Central memory CD8-positive, alpha-beta T cell (primary cell): ENCODE results near the gene TNFSF8.

Source experiments
- ATAC-seq: fragments of 150-1000 bp; cut with Tn5 transposase; replicated peaks from 2 replicates; pipeline ENCODE4 v1.10.0; 2022; ENCODE audit warnings: mild to moderate bottlenecking, moderate FRiP score, moderate number of reproducible peaks; ENCODE audit not compliant: poor library complexity, severe bottlenecking; ENCODE audit errors: extremely low read depth
- DNase-seq, 2 donors: peaks; one replicate each; pipeline ENCODE4 v3.0.0; 2021; ENCODE audit warnings: low spot score in 2 of 2
- H3K27ac Mint-ChIP-seq: one replicate; pipeline ENCODE4 v1.8.0; 2022; ENCODE audit warnings: low read depth, mild to moderate bottlenecking, moderate library complexity, mixed read lengths
- H3K27me3 Mint-ChIP-seq: one replicate; pipeline ENCODE4 v1.8.0; 2022; ENCODE audit warnings: mixed read lengths
- H3K36me3 Mint-ChIP-seq: one replicate; pipeline ENCODE4 v1.8.0; 2022; ENCODE audit warnings: mild to moderate bottlenecking, moderate library complexity, mixed read lengths; ENCODE audit not compliant: insufficient read depth
- H3K4me1 Mint-ChIP-seq: one replicate; pipeline ENCODE4 v1.8.0; 2022; ENCODE audit warnings: mixed read lengths
- H3K4me3 Mint-ChIP-seq: one replicate; pipeline ENCODE4 v1.8.0; 2022; ENCODE audit warnings: mild to moderate bottlenecking, moderate library complexity, mixed read lengths
- H3K9me3 Mint-ChIP-seq: one replicate; pipeline ENCODE4 v1.8.0; 2022; ENCODE audit warnings: mixed read lengths

Gene TNFSF8

DNA sequence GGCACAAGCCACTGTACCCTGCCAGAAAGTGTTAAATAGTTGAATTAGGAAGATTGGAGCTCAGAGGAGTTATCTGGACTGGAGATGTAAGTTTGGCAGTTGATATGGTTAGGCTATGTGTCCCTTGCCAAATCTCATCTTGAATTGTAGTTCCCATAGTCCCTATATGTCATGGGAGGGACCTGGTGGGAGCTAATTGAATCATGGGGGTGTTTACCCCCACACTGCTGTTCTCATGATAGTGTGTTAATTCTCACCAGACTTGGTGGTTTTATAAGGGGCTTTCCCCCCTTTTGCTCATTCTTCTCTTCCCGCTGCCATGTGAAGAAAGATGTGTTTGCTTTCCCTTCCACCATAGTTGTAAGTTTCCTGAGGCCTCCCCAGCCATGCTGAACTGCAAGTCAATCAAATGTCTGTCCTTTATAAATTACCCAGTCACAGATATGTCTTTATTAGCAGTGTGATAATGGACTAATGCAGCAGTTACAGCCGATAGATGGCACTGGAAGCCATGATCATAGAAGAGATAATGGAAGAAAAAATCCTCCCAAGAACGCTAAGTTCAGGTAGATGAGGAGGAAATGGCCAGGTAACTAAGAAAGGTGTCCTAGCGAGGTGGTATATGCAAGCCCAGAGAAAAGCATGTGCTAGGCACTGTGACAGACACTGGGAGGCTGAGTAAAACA lies 51.4 kb downstream of the TNFSF8 start:
- Mint-ChIP-seq H3K4me1 (peaks cover 6% of the 10 kb centered on the region), H3K27me3 (no peaks in the 10 kb centered on the region), H3K36me3 (no peaks in the 10 kb centered on the region), H3K27ac (no peak overlapping the region), H3K9me3 (peaks cover 4% of the 10 kb centered on the region), H3K4me3 (no peak overlapping the region)
- no peak for ATAC-seq
- DNase-seq = no peak

DNA sequence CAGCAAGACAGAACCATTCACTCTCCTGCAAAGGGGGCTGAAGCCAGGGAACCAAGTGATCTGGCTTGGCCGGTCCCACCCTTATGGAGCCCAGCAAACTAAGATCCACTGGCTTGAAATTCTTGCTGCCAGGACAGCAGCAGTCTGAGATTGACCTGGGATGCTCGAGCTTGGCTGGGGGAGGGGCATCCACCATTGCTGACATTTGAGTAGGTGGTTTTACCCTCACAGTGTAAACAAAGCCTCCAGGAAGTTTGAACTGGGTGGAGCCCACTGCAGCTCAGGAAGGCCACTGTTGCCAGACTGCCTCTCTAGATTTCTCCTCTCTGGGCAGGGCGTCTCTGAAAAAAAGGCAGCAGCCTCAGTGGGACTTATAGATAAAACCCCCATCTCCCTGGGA lies 60.5 kb downstream of the TNFSF8 start:
- H3K27me3 Mint-ChIP-seq = no peaks in the 10 kb centered on the region
- peak overlapping the region; percentile 51 for H3K27ac Mint-ChIP-seq
- ATAC-seq = no peak
- no peaks in the 10 kb centered on the region for H3K36me3 Mint-ChIP-seq
- peak overlapping the region; percentile 54 for H3K4me3 Mint-ChIP-seq
- DNase-seq = no peak
- H3K9me3 Mint-ChIP-seq = peaks cover 13% of the 10 kb centered on the region
- peaks cover 26% of the 10 kb centered on the region for H3K4me1 Mint-ChIP-seq

- ATAC-seq = no peak
- no peak for DNase-seq
- H3K36me3 Mint-ChIP-seq = no peaks in the 10 kb centered on the region
- H3K4me3 Mint-ChIP-seq = peak overlapping the region; percentile 54
- H3K9me3 Mint-ChIP-seq = peaks cover 13% of the 10 kb centered on the region
- H3K27me3 Mint-ChIP-seq = no peaks in the 10 kb centered on the region
- H3K27ac Mint-ChIP-seq = peak overlapping the region; percentile 51
- peaks cover 26% of the 10 kb centered on the region for H3K4me1 Mint-ChIP-seq
These were observed 61.0 kb downstream of the TNFSF8 start for GRCh38 chr9:114869378-114869777.

DNA sequence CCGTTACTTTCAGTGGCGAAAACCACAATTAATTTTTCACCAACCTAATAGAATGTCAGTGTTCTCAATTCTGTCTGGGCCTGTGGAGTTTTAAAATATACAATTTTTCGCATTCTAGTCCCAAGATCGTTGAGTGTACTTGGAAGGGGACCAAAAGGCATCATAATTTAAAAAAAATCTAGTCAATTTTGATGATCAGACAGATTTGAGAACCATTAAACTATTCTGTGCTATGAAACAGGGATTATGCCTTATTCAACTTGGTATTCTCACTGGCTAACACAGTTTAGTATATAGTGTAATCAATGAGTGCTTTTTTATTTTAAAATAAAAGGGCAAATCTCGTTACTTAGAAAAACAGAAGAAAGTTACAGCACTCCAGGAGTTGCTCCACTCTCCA lies 63.1 kb downstream of the TNFSF8 start:
- no peak for DNase-seq
- H3K4me3 Mint-ChIP-seq = no peak overlapping the region
- H3K9me3 Mint-ChIP-seq = peaks cover 6% of the 10 kb centered on the region
- no peaks in the 10 kb centered on the region for H3K36me3 Mint-ChIP-seq
- H3K27me3 Mint-ChIP-seq = no peaks in the 10 kb centered on the region
- peaks cover 26% of the 10 kb centered on the region for H3K4me1 Mint-ChIP-seq
- no peak for ATAC-seq
- no peak overlapping the region for H3K27ac Mint-ChIP-seq

GRCh38 chr9:114864471-114864870 lies 65.9 kb downstream of the TNFSF8 start:
- H3K4me1 Mint-ChIP-seq = peaks cover 10% of the 10 kb centered on the region
- DNase-seq (no peak), ATAC-seq (no peak)
- H3K4me3 Mint-ChIP-seq = no peak overlapping the region
- H3K27me3 Mint-ChIP-seq = no peaks in the 10 kb centered on the region
- no peaks in the 10 kb centered on the region for H3K36me3 Mint-ChIP-seq
- H3K9me3 Mint-ChIP-seq = no peaks in the 10 kb centered on the region
- H3K27ac Mint-ChIP-seq = no peak overlapping the region

DNA sequence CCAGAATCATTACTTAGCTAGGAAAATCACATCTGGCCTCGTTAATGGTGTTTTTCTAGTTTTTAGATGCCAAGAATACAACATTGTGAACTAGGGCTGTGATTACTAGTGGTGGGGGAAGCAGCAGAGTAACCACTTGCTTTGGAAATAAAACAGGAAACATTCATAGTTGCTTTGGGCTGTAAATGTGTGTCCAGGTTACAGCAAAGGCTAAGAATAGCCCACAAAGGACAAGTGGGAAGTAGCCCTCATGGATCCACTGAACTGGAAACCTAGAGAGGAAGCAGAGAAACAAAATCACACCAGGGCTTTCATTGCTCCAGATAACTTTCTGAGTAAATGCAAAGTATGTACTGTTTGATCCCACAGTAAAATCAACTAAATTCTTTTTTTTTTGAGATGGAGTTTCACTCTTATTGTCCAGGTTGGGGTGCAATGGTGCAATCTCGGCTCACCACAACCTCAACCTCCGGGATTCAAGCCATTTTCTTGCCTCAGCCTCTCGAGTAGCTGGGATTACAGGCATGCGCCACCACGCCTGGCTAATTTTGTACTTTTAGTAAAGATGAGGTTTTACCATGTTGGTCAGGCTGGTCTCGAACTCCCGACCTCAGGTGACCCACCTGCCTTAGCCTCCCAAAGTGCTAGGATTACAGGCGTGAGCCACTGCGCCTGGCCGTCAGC lies 68.3 kb downstream of the TNFSF8 start:
- Mint-ChIP-seq H3K27ac (no peak overlapping the region), H3K9me3 (peaks cover 6% of the 10 kb centered on the region), H3K27me3 (no peaks in the 10 kb centered on the region), H3K4me1 (peaks cover 5% of the 10 kb centered on the region), H3K4me3 (no peak overlapping the region), H3K36me3 (no peaks in the 10 kb centered on the region)
- ATAC-seq (no peak), DNase-seq (no peak)

DNA sequence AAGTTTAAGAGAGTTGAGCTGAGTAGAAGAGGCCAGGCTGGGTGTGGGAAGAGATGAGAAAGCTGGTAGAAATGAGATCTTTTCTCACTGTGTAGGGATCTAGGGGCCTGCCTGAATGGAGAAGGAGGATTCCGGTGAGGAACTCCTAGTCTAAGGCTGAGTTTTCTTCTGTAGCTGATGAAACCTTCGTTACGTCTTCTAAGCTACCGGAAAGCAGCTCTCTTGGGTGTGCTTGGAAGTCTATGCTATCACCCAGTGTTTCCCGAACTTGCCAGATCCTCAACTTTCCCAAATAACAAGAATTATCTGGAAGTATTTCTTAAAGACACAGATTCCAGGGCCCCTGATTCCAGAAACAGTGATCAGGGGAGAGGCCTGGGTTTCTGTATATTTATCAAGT lies 69.1 kb downstream of the TNFSF8 start:
- no peak for ATAC-seq
- H3K9me3 Mint-ChIP-seq = peaks cover 6% of the 10 kb centered on the region
- H3K27me3 Mint-ChIP-seq = no peaks in the 10 kb centered on the region
- DNase-seq = no peak
- H3K4me1 Mint-ChIP-seq = no peaks in the 10 kb centered on the region
- H3K27ac Mint-ChIP-seq = no peak overlapping the region
- no peak overlapping the region for H3K4me3 Mint-ChIP-seq
- no peaks in the 10 kb centered on the region for H3K36me3 Mint-ChIP-seq

DNA sequence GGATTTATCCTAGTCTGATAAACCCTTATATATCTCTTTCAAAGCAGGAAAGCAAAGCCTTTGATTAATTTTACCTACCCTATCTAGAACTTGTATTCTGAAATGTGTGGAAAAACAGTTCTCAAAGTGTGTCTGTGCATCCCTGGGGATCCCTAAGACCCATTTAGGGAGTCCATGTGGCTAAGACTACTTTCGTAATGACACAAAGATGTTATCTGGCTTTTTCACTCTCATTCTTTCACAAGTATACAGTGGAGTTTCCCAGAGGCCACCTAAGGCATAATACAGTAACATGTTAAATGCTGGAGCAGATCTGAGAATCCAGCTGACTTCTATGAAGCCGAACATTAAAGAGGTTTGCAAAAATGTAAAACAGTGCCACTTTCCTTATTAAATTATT lies 70.2 kb downstream of the TNFSF8 start:
- H3K27ac Mint-ChIP-seq = no peak overlapping the region
- DNase-seq = no peak
- H3K36me3 Mint-ChIP-seq = no peaks in the 10 kb centered on the region
- H3K9me3 Mint-ChIP-seq = peaks cover 6% of the 10 kb centered on the region
- no peak overlapping the region for H3K4me3 Mint-ChIP-seq
- H3K4me1 Mint-ChIP-seq = no peaks in the 10 kb centered on the region
- H3K27me3 Mint-ChIP-seq = no peaks in the 10 kb centered on the region
- no peak for ATAC-seq

GRCh38 chr9:114856942-114857315 lies 73.5 kb downstream of the TNFSF8 start:
- no peak for DNase-seq
- ATAC-seq = no peak
- Mint-ChIP-seq H3K27ac (no peak overlapping the region), H3K4me1 (no peaks in the 10 kb centered on the region), H3K9me3 (peaks cover 6% of the 10 kb centered on the region), H3K4me3 (no peak overlapping the region), H3K36me3 (no peaks in the 10 kb centered on the region), H3K27me3 (no peaks in the 10 kb centered on the region)

DNA sequence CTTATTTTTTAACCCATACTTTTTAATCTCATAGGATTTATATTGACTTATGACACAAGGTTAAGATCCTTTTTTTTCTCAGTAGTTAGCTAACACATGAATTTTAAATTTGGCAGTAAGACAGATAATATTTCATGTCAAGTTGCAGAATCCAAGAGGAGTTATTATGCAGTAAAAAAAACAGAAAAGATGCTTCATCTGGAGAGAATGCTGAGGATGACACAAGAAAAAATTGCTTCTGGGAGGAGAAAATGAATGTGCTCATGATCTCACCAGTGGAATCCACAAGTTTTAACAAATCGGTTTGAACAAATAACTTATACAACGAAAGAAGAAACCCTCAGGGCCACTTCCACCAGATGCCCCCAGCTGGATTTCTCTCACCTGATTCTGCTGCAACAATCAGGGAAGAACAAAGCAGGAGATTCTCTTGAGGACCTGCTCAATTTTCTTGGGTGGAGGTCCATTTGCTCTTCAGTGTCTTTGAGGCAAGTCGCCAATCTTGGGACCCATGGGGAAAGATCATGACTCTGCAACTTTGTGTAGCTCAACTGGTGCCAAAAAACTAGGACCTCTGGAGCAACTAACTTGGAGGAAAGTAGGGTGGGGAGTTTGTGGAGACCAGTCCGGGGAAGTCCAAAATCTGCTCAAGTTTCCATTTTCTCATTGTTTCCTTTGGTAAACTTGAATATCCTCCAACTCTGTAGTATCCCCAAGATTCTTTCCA lies 74.0 kb downstream of the TNFSF8 start:
- Mint-ChIP-seq H3K27ac (no peak overlapping the region), H3K4me1 (peaks cover under 1% of the 10 kb centered on the region), H3K4me3 (no peak overlapping the region), H3K9me3 (peaks cover 6% of the 10 kb centered on the region), H3K27me3 (no peaks in the 10 kb centered on the region), H3K36me3 (no peaks in the 10 kb centered on the region)
- no peak for ATAC-seq
- no peak for DNase-seq

- Mint-ChIP-seq H3K9me3 (peaks cover 6% of the 10 kb centered on the region), H3K4me3 (no peak overlapping the region), H3K27ac (no peak overlapping the region), H3K27me3 (no peaks in the 10 kb centered on the region), H3K36me3 (no peaks in the 10 kb centered on the region), H3K4me1 (peaks cover 7% of the 10 kb centered on the region)
- ATAC-seq (no peak), DNase-seq (no peak)
These were observed 74.9 kb downstream of the TNFSF8 start for GRCh38 chr9:114855488-114855887.

DNA sequence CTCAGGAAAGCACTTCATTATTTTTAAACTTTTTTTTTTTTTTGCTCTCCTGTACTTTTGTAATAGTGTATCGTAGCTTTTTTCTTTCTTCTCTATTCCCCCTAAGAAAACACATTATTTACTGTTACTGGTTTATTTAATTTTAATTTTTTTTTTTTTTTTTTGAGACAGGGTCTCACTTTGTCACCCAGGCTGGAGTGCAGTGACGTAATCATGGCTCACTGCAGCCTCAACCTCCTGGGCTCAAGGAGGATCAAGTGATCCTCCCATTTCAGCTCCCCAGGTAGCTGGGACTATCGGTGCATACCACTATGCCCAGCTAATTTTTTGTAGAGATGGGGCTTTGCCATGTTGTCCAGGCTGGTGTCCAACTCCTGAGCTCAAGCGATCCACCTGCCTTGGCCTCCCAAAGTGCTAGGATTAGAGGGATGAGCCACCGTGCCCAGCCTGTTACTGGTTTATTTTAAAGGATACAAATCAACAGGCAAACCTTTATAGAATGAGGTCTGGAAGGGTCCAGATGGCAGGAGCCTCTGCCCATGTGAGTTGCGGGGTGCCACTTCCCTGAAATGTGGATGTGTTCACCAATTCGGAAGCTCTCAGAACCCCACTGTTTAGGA lies 75.5 kb downstream of the TNFSF8 start:
- Mint-ChIP-seq H3K9me3 (peaks cover 6% of the 10 kb centered on the region), H3K4me3 (no peak overlapping the region), H3K36me3 (no peaks in the 10 kb centered on the region), H3K27me3 (no peaks in the 10 kb centered on the region), H3K27ac (no peak overlapping the region), H3K4me1 (peaks cover 7% of the 10 kb centered on the region)
- no peak for ATAC-seq
- DNase-seq = no peak
